Liver (tissue), 9 donors: Measurements from ENCODE around the gene ABHD8. TPM values are rescaled to one million over a fixed set of nuclear protein-coding genes. Genes with fewer than 3 reads are reported as not detected.

Experiments used
- DNase-seq: peaks from one replicate; pipeline ENCODE4 v3.0.0-alpha.2; 2017; ENCODE audit warnings: low spot score
- H3K27ac ChIP-seq, 2 donors: one replicate each; pipeline ENCODE4 v1.7.0; 2013; ENCODE audit warnings: inconsistent platforms in 2 of 2, low read length in 2 of 2, control low read depth in 1 of 2, low read depth in 1 of 2, mild to moderate bottlenecking in 1 of 2
- H3K27me3 ChIP-seq, 4 donors: one replicate each; pipeline versions ENCODE4 v1.6.1 to v1.7.0; 2013; ENCODE audit warnings: low read length in 3 of 4, inconsistent platforms in 1 of 4, mild to moderate bottlenecking in 1 of 4, moderate library complexity in 1 of 4; ENCODE audit not compliant: control insufficient read depth in 4 of 4, insufficient read depth in 4 of 4
- H3K36me3 ChIP-seq, 4 donors: one replicate each; pipeline versions ENCODE4 v1.6.1 to v1.7.0; 2013; ENCODE audit warnings: low read length in 3 of 4, mild to moderate bottlenecking in 3 of 4, low read depth in 1 of 4, moderate library complexity in 1 of 4; ENCODE audit not compliant: control insufficient read depth in 4 of 4, insufficient read depth in 3 of 4
- H3K4me1 ChIP-seq, 4 donors: one replicate each; pipeline versions ENCODE4 v1.6.1 to v1.7.0; 2013; ENCODE audit warnings: low read length in 3 of 4, mild to moderate bottlenecking in 3 of 4, moderate library complexity in 1 of 4; ENCODE audit not compliant: control insufficient read depth in 4 of 4, insufficient read depth in 4 of 4
- H3K4me3 ChIP-seq, 3 donors: one replicate each; pipeline versions ENCODE4 v1.6.1 to v1.7.0; 2013; ENCODE audit warnings: low read length in 3 of 3, control low read depth in 1 of 3, low read depth in 1 of 3, mild to moderate bottlenecking in 1 of 3
- H3K9ac ChIP-seq, 2 donors: one replicate each; pipeline ENCODE4 v1.7.0; 2013; ENCODE audit warnings: low read length in 2 of 2, mild to moderate bottlenecking in 2 of 2, moderate library complexity in 2 of 2, control low read depth in 1 of 2, low read depth in 1 of 2
- H3K9me3 ChIP-seq, 4 donors: one replicate each; pipeline versions ENCODE4 v1.6.1 to v1.7.0; 2013; ENCODE audit warnings: low read length in 3 of 4; ENCODE audit not compliant: control insufficient read depth in 4 of 4
- EGR1 ChIP-seq, 2 donors: IDR thresholded peaks; 2 replicates each; pipeline ENCODE4 v1.6.1; 2016 to 2018; ENCODE audit warnings: antibody characterized with exemption in 2 of 2, low read depth in 2 of 2
- FOXA1 ChIP-seq: IDR thresholded peaks from 2 replicates; pipeline ENCODE4 v1.6.1; 2016; ENCODE audit warnings: antibody characterized with exemption
- GABPA ChIP-seq, 2 donors: IDR thresholded peaks in 1 of 2; conservative IDR thresholded peaks in 1 of 2; 2 replicates each; pipeline ENCODE4 v1.6.1; 2016; ENCODE audit warnings: antibody characterized with exemption in 2 of 2, mild to moderate bottlenecking in 1 of 2, moderate library complexity in 1 of 2
- HNF4G ChIP-seq: IDR thresholded peaks from 2 replicates; pipeline ENCODE4 v1.6.1; 2016; ENCODE audit warnings: antibody characterized with exemption
- JUND ChIP-seq, 2 donors: IDR thresholded peaks; 2 replicates each; pipeline ENCODE4 v1.6.1; 2016; ENCODE audit warnings: antibody characterized with exemption in 2 of 2
- RXRA ChIP-seq, 2 donors: IDR thresholded peaks; 2 replicates each; pipeline ENCODE4 v1.6.1; 2017 to 2018; ENCODE audit warnings: antibody characterized with exemption in 2 of 2, mild to moderate bottlenecking in 1 of 2
- SP1 ChIP-seq: IDR thresholded peaks from 2 replicates; pipeline ENCODE4 v1.6.1; 2018; ENCODE audit warnings: antibody characterized with exemption, mild to moderate bottlenecking
- TAF1 ChIP-seq: conservative IDR thresholded peaks from 2 replicates; pipeline ENCODE4 v1.6.1; 2016; ENCODE audit warnings: antibody characterized with exemption, mild to moderate bottlenecking
- YY1 ChIP-seq: IDR thresholded peaks from 2 replicates; pipeline ENCODE4 v1.6.1; 2016; ENCODE audit warnings: antibody characterized with exemption, mild to moderate bottlenecking
- WGBS: extraction: QIAGEN DNeasy Blood & Tissue Kit; methylation state at CpG from one replicate; pipeline ENCODE4 v1.1.7; 2013; 5-methylcytosine and 5-hydroxymethylcytosine counted together
- polyA plus RNA-seq, 2 donors: library from polyadenylated mRNA; stranded (reverse) in 1 of 2; unstranded in 1 of 2; fragments of 200-250 nt in 1 of 2; fragments of >200 nt in 1 of 2; fragmentation: Nextera tagmentation in 1 of 2; extraction: Ambion mirVana in 1 of 2; gene quantifications; one replicate each; pipeline versions ENCODE4 v1.2.1 to v1.2.3, GENCODE V29; 2013 to 2015
- total RNA-seq, 2 donors: library from RNA; depleted of rRNA; stranded (reverse); fragments of >200 nt; gene quantifications; one replicate each; pipeline ENCODE4 v1.2.3, GENCODE V29; 2014
- TF ChIP-seq, protein P1 (sequence below): IDR thresholded peaks from 2 replicates; pipeline ENCODE4 v1.6.1; 2016; ENCODE audit warnings: antibody characterized with exemption
- TF ChIP-seq, protein P2 (sequence below): IDR thresholded peaks from 2 replicates; pipeline ENCODE4 v1.6.1; 2016; ENCODE audit warnings: antibody characterized with exemption, mild to moderate bottlenecking
- TF ChIP-seq, protein P3 (sequence below): fragments of 150-350 bp; IDR thresholded peaks from 2 replicates; pipeline ENCODE4 v1.5.1; 2017; ENCODE audit warnings: improper control_type of control experiment, low read depth, low read length; ENCODE audit not compliant: missing input control
- TF ChIP-seq, protein P4 (sequence below): IDR thresholded peaks from 2 replicates; pipeline ENCODE4 v1.6.1; 2016; ENCODE audit warnings: antibody characterized with exemption
- TF ChIP-seq, protein P5 (sequence below): IDR thresholded peaks from 2 replicates; pipeline ENCODE4 v1.6.1; 2016; ENCODE audit warnings: antibody characterized with exemption
- donor health status: healthy.
- donor health status: healthy.
- donor health status: healthy.
- donor health status: healthy.
- donor health status: healthy.

Gene ABHD8
- total and polyA plus RNA-seq, 4 donors: 6.3 to 26.9 (median 14.4) TPM

DNA sequence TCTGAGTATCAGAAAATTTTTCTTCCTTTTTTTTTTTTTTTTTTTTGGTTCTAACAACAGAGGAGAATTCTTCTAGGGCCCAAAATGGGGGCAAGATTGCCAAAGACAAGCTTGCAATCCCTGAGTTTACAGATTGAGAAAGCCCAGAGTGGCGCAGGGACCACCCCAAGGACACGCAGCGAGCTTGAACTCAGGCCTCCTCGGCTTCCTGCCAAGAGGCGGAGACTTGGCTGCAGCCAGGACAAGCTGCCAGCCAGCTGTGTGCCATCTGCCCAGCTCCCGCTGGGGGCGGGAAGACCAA is 1.9 kb upstream of the ABHD8 start:
- no peaks in the 10 kb centered on the region for H3K9me3 ChIP-seq
- H3K36me3 ChIP-seq: no peaks in the 10 kb centered on the region
- H3K27ac ChIP-seq: peak overlapping the region; percentile 55 to 93
- DNase-seq: no peak
- peaks cover 12 to 53% (median 41%) of the 10 kb centered on the region in 4 donors for H3K4me1 ChIP-seq
- no peak overlapping the region for H3K9ac ChIP-seq
- under 1% methylated on average over 7 of the region's 7 CpGs for WGBS
- peak overlapping the region in 1 of 3 donors; percentile 81 for H3K4me3 ChIP-seq
- no peaks in the 10 kb centered on the region for H3K27me3 ChIP-seq
- TF ChIP-seq FOXA1 (peak; percentile 10), YY1 (no peak), JUND (IDR thresholded peaks at IDR 0.05) (no peak), RXRA (IDR thresholded peaks at IDR 0.05) (peak; percentile 74 to 77), TAF1 (no peak), HNF4G (no peak), SP1 (peak; percentile 91)
- TF ChIP-seq, protein P1, sequence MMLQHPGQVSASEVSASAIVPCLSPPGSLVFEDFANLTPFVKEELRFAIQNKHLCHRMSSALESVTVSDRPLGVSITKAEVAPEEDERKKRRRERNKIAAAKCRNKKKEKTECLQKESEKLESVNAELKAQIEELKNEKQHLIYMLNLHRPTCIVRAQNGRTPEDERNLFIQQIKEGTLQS: no peak
- TF ChIP-seq, protein P2, sequence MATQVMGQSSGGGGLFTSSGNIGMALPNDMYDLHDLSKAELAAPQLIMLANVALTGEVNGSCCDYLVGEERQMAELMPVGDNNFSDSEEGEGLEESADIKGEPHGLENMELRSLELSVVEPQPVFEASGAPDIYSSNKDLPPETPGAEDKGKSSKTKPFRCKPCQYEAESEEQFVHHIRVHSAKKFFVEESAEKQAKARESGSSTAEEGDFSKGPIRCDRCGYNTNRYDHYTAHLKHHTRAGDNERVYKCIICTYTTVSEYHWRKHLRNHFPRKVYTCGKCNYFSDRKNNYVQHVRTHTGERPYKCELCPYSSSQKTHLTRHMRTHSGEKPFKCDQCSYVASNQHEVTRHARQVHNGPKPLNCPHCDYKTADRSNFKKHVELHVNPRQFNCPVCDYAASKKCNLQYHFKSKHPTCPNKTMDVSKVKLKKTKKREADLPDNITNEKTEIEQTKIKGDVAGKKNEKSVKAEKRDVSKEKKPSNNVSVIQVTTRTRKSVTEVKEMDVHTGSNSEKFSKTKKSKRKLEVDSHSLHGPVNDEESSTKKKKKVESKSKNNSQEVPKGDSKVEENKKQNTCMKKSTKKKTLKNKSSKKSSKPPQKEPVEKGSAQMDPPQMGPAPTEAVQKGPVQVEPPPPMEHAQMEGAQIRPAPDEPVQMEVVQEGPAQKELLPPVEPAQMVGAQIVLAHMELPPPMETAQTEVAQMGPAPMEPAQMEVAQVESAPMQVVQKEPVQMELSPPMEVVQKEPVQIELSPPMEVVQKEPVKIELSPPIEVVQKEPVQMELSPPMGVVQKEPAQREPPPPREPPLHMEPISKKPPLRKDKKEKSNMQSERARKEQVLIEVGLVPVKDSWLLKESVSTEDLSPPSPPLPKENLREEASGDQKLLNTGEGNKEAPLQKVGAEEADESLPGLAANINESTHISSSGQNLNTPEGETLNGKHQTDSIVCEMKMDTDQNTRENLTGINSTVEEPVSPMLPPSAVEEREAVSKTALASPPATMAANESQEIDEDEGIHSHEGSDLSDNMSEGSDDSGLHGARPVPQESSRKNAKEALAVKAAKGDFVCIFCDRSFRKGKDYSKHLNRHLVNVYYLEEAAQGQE: no peak
- TF ChIP-seq, protein P3, sequence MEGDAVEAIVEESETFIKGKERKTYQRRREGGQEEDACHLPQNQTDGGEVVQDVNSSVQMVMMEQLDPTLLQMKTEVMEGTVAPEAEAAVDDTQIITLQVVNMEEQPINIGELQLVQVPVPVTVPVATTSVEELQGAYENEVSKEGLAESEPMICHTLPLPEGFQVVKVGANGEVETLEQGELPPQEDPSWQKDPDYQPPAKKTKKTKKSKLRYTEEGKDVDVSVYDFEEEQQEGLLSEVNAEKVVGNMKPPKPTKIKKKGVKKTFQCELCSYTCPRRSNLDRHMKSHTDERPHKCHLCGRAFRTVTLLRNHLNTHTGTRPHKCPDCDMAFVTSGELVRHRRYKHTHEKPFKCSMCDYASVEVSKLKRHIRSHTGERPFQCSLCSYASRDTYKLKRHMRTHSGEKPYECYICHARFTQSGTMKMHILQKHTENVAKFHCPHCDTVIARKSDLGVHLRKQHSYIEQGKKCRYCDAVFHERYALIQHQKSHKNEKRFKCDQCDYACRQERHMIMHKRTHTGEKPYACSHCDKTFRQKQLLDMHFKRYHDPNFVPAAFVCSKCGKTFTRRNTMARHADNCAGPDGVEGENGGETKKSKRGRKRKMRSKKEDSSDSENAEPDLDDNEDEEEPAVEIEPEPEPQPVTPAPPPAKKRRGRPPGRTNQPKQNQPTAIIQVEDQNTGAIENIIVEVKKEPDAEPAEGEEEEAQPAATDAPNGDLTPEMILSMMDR: no peak
- TF ChIP-seq, protein P4, sequence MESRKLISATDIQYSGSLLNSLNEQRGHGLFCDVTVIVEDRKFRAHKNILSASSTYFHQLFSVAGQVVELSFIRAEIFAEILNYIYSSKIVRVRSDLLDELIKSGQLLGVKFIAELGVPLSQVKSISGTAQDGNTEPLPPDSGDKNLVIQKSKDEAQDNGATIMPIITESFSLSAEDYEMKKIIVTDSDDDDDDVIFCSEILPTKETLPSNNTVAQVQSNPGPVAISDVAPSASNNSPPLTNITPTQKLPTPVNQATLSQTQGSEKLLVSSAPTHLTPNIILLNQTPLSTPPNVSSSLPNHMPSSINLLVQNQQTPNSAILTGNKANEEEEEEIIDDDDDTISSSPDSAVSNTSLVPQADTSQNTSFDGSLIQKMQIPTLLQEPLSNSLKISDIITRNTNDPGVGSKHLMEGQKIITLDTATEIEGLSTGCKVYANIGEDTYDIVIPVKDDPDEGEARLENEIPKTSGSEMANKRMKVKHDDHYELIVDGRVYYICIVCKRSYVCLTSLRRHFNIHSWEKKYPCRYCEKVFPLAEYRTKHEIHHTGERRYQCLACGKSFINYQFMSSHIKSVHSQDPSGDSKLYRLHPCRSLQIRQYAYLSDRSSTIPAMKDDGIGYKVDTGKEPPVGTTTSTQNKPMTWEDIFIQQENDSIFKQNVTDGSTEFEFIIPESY: no peak

DNA sequence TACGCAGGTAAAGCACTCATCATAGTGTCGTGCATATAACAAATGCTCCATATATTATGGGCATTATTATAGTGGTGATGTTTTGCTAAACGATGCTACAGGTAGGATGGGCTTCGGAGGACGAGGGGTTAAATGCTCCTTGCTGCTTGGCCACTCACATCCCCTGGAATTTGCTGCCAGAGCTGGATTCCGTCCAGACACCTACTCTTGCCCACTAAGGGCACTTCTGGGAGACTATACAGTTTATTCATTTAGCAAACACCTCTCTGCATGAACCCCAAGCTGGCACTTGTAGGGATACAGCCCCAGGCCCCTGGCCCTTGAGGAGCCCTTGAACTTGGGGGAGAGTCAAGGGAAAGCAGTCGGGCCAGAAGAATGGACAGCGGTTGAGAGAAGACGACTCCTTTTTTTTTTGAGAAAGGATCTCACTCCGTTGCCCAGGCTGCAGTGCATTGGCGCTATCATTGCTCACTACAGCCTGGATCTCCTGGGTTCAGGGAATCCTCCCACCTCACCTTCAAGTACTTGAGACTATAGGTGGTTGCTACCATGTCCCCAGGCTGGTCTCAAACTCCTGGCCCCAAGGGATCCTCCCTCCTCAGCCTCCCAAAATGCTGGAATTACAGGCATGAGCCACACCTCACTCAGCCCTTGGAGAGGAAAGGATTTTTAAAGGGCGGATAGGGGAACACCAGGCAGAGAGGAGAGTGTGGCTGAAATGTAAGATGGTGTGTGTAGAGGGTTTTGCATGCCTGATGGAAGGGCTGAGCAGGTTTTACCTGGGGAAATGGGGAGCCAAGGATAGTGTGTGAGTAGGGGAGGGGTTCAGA is 1.4 kb upstream of the ABHD8 start:
- 67% methylated on average over 12 of the region's 12 CpGs for WGBS
- no peak overlapping the region for H3K4me3 ChIP-seq
- no peak for DNase-seq
- no peak for TF ChIP-seq HNF4G
- TF ChIP-seq EGR1 (IDR thresholded peaks at IDR 0.05; ENCODE audit: low read depth in 2 of 2): no peak
- no peak for TF ChIP-seq FOXA1
- TF ChIP-seq, protein P5, sequence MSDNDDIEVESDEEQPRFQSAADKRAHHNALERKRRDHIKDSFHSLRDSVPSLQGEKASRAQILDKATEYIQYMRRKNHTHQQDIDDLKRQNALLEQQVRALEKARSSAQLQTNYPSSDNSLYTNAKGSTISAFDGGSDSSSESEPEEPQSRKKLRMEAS: no peak
- TF ChIP-seq, protein P3: no peak
- TF ChIP-seq, protein P2: no peak
- no peak for TF ChIP-seq JUND (IDR thresholded peaks at IDR 0.05)
- TF ChIP-seq GABPA (IDR thresholded peaks at IDR 0.05 in 1 of 2, conservative IDR thresholded peaks at IDR 0.05 in 1 of 2): no peak
- no peak for TF ChIP-seq SP1
- TF ChIP-seq YY1: no peak

More for the DNA sequence above, 1.4 kb upstream of the ABHD8 start:
- Histone ChIP-seq H3K9ac (no peak overlapping the region), H3K27ac (peak overlapping the region; percentile 55 to 93), H3K9me3 (no peaks in the 10 kb centered on the region), H3K36me3 (no peaks in the 10 kb centered on the region), H3K4me1 (peaks cover 12 to 49% (median 38%) of the 10 kb centered on the region in 4 donors), H3K27me3 (no peaks in the 10 kb centered on the region)
